H1 (cell line): ENCODE measurements around the gene DTNB. TPM values are rescaled to one million over a fixed set of nuclear protein-coding genes. Genes with fewer than 3 reads are reported as not detected.

ENCODE experiments used
- CTCF ChIA-PET: fragments of 300-600 bp; sonication (Branson Sonifier 250); formaldehyde crosslinking; loops from one replicate; lab custom pipeline; 2021; ENCODE audit not compliant: partially characterized antibody; lab: Charles Lee
- POLR2A ChIA-PET: fragments of 300-600 bp; sonication (Branson Sonifier 250); formaldehyde crosslinking; loops from one replicate; lab custom pipeline; 2021; ENCODE audit warnings: inconsistent platforms; ENCODE audit not compliant: partially characterized antibody; lab: Charles Lee
- DNase-seq, 2 experiments: peaks; one replicate each; pipeline versions ENCODE4 v3.0.0 to v3.0.0-alpha.2; 2010 to 2022; ENCODE audit warnings: low spot score in 2 of 2, low read depth in 1 of 2, mixed read lengths in 1 of 2
- FAIRE-seq: peaks from 2 replicates; lab custom pipeline; 2011; peaks lifted over from hg19 to GRCh38; lab: Jason Lieb, UNC
- H2AFZ ChIP-seq: 2 replicates; pipeline ENCODE4 v1.8.1; 2012; ENCODE audit warnings: low read length, inconsistent platforms
- H2AK5ac ChIP-seq: 2 replicates; pipeline ENCODE4 v1.6.1; 2013; ENCODE audit warnings: low read depth, low read length
- H2BK120ac ChIP-seq: replicated peaks from 2 replicates; pipeline ENCODE3; 2013; ENCODE audit warnings: low read depth, low read length, inconsistent platforms
- H2BK12ac ChIP-seq: 2 replicates; pipeline ENCODE4 v1.6.1; 2013; ENCODE audit warnings: low read depth, low read length
- H2BK15ac ChIP-seq: 2 replicates; pipeline ENCODE4 v1.6.1; 2013; ENCODE audit warnings: low read length
- H2BK20ac ChIP-seq: 2 replicates; pipeline ENCODE4 v1.6.1; 2013; ENCODE audit warnings: low read length
- H2BK5ac ChIP-seq: 2 replicates; pipeline ENCODE4 v1.6.1; 2013; ENCODE audit warnings: low read depth, low read length
- H3K14ac ChIP-seq: 2 replicates; pipeline ENCODE4 v1.6.1; 2013; ENCODE audit warnings: inconsistent platforms; ENCODE audit not compliant: insufficient read length
- H3K18ac ChIP-seq: 2 replicates; pipeline ENCODE4 v1.6.1; 2013; ENCODE audit warnings: low read length; ENCODE audit errors: extremely low read depth
- H3K23ac ChIP-seq: 2 replicates; pipeline ENCODE4 v1.6.1; 2013; ENCODE audit warnings: inconsistent platforms; ENCODE audit not compliant: insufficient read length
- H3K23me2 ChIP-seq: 2 replicates; pipeline ENCODE4 v1.6.1; 2013; ENCODE audit warnings: low read depth, low read length
- H3K27ac ChIP-seq: 2 replicates; pipeline ENCODE4 v1.6.1; 2011; ENCODE audit warnings: low read depth, low read length, inconsistent platforms
- H3K27me3 ChIP-seq, 4 experiments: replicated peaks in 1 of 4; 1 replicate in 1 of 4; 2 replicates in 3 of 4; pipeline versions ENCODE4 v1.6.1 to v1.8.1; 2011 to 2013; ENCODE audit warnings: low read length in 3 of 4, mild to moderate bottlenecking in 3 of 4, inconsistent platforms in 2 of 4, mixed read lengths in 2 of 4, moderate library complexity in 1 of 4; ENCODE audit not compliant: control insufficient read depth in 3 of 4, insufficient read depth in 3 of 4; ENCODE audit errors: extremely low read depth in 1 of 4
- H3K36me3 ChIP-seq, 4 experiments: 2 replicates each; pipeline versions ENCODE4 v1.6.1 to v1.8.1; 2011 to 2013; ENCODE audit warnings: mild to moderate bottlenecking in 4 of 4, low read length in 3 of 4, moderate library complexity in 2 of 4, control low read depth in 1 of 4, inconsistent platforms in 1 of 4; ENCODE audit not compliant: insufficient read depth in 4 of 4, control insufficient read depth in 2 of 4
- H3K4ac ChIP-seq: replicated peaks from 2 replicates; pipeline ENCODE3; 2013; ENCODE audit warnings: low read length, low read depth, mixed read lengths, inconsistent platforms; ENCODE audit not compliant: insufficient read length
- H3K4me1 ChIP-seq, 4 experiments: replicated peaks in 1 of 4; 1 replicate in 1 of 4; 2 replicates in 3 of 4; pipeline versions ENCODE4 v1.6.1 to v1.8.1; 2011 to 2013; ENCODE audit warnings: low read length in 3 of 4, inconsistent platforms in 2 of 4, mixed read lengths in 1 of 4; ENCODE audit not compliant: insufficient read depth in 4 of 4, control insufficient read depth in 3 of 4
- H3K4me2 ChIP-seq, 2 experiments: 2 replicates each; pipeline versions ENCODE4 v1.6.1 to v1.8.1; 2011 to 2013; ENCODE audit warnings: low read depth in 2 of 2, low read length in 2 of 2, control low read depth in 1 of 2, inconsistent platforms in 1 of 2, mild to moderate bottlenecking in 1 of 2; ENCODE audit not compliant: insufficient read depth in 1 of 2
- H3K4me3 ChIP-seq, 4 experiments: fragments of 200-600, 300-600 bp in 1 of 4; sonication (generic), shearing (Covaris generic), sonication (Bioruptor Twin) in 1 of 4; 2 replicates each; pipeline versions ENCODE4 v1.5.1 to v1.8.1; 2011 to 2016; ENCODE audit warnings: low read length in 4 of 4, low read depth in 3 of 4, control low read depth in 2 of 4, inconsistent platforms in 2 of 4, mild to moderate bottlenecking in 2 of 4, mixed read lengths in 1 of 4, moderate library complexity in 1 of 4; ENCODE audit not compliant: insufficient read depth in 2 of 4; ENCODE audit errors: extremely low read depth in 1 of 4
- H3K56ac ChIP-seq: replicated peaks from 2 replicates; pipeline ENCODE3; 2013; ENCODE audit warnings: low read depth, mild to moderate bottlenecking, mixed read lengths, low read length, inconsistent platforms; ENCODE audit not compliant: insufficient read length
- H3K79me1 ChIP-seq: 2 replicates; pipeline ENCODE4 v1.6.1; 2013; ENCODE audit warnings: low read depth, low read length, control low read depth
- H3K79me2 ChIP-seq, 2 experiments: 2 replicates each; pipeline versions ENCODE4 v1.6.1 to v1.8.1; 2012 to 2013; ENCODE audit warnings: low read length in 2 of 2, mild to moderate bottlenecking in 2 of 2, inconsistent platforms in 1 of 2; ENCODE audit not compliant: insufficient read depth in 2 of 2, control insufficient read depth in 1 of 2
- H3K9ac ChIP-seq, 4 experiments: replicated peaks in 1 of 4; 1 replicate in 1 of 4; 2 replicates in 3 of 4; pipeline versions ENCODE4 v1.6.1 to v1.8.1; 2011 to 2013; ENCODE audit warnings: low read depth in 3 of 4, low read length in 3 of 4, control low read depth in 2 of 4, mild to moderate bottlenecking in 2 of 4, moderate library complexity in 2 of 4, inconsistent platforms in 1 of 4; ENCODE audit errors: extremely low read depth in 1 of 4
- H3K9me3 ChIP-seq, 2 experiments: 2 replicates each; pipeline versions ENCODE4 v1.6.1 to v1.8.1; 2012 to 2013; ENCODE audit warnings: mild to moderate bottlenecking in 2 of 2, moderate library complexity in 2 of 2, control low read depth in 1 of 2, inconsistent platforms in 1 of 2, low read depth in 1 of 2, low read length in 1 of 2, mixed read lengths in 1 of 2; ENCODE audit not compliant: insufficient read depth in 2 of 2
- H4K20me1 ChIP-seq, 2 experiments: replicated peaks in 1 of 2; 2 replicates each; pipeline versions ENCODE3 to v1.8.1; 2011 to 2013; ENCODE audit warnings: inconsistent platforms in 2 of 2, low read length in 2 of 2, mild to moderate bottlenecking in 1 of 2; ENCODE audit not compliant: insufficient read depth in 2 of 2, control insufficient read depth in 1 of 2
- H4K5ac ChIP-seq: 2 replicates; pipeline ENCODE4 v1.6.1; 2013; ENCODE audit warnings: low read length, low read depth, mixed read lengths, inconsistent platforms; ENCODE audit not compliant: insufficient read length
- H4K8ac ChIP-seq: 2 replicates; pipeline ENCODE4 v1.8.0; 2013; ENCODE audit warnings: mild to moderate bottlenecking, moderate library complexity, low read length, inconsistent platforms; ENCODE audit not compliant: insufficient read depth; ENCODE audit errors: extremely low read depth
- H4K91ac ChIP-seq: replicated peaks from 2 replicates; pipeline ENCODE3; 2013; ENCODE audit warnings: low read length, mixed read lengths, inconsistent platforms; ENCODE audit not compliant: insufficient read length
- ATF2 ChIP-seq: IDR thresholded peaks from 2 replicates; pipeline ENCODE4 v1.6.1; 2012; ENCODE audit warnings: low read length, inconsistent platforms
- CTBP2 ChIP-seq: IDR thresholded peaks from 2 replicates; pipeline ENCODE4 v1.7.0; 2011; ENCODE audit warnings: borderline replicate concordance, mild to moderate bottlenecking, moderate library complexity, mixed read lengths, low read length; ENCODE audit not compliant: insufficient read depth, insufficient read length
- CTCF ChIP-seq, 3 experiments: IDR thresholded peaks; 1 replicate in 2 of 3; 2 replicates in 1 of 3; pipeline versions ENCODE4 v1.5.1 to v1.6.1; 2011; ENCODE audit warnings: low read length in 3 of 3, mild to moderate bottlenecking in 3 of 3, inconsistent platforms in 2 of 3, low read depth in 1 of 3, moderate library complexity in 1 of 3; ENCODE audit not compliant: insufficient read depth in 1 of 3; ENCODE audit errors: control extremely low read depth in 1 of 3
- EGR1 ChIP-seq: IDR thresholded peaks from 2 replicates; pipeline ENCODE4 v1.6.1; 2011; ENCODE audit warnings: low read depth, low read length, borderline replicate concordance
- GTF2F1 ChIP-seq: IDR thresholded peaks from 2 replicates; pipeline ENCODE4 v1.6.1; 2012; ENCODE audit warnings: low read depth, low read length, improper control_type of control experiment, borderline replicate concordance
- JUND ChIP-seq: IDR thresholded peaks from 2 replicates; pipeline ENCODE4 v1.6.1; 2011; ENCODE audit warnings: mild to moderate bottlenecking, improper control_type of control experiment, low read length
- RAD21 ChIP-seq, 2 experiments: IDR thresholded peaks in 1 of 2; conservative IDR thresholded peaks in 1 of 2; 2 replicates each; pipeline ENCODE4 v1.6.1; 2011; ENCODE audit warnings: low read depth in 2 of 2, low read length in 2 of 2, improper control_type of control experiment in 1 of 2, inconsistent platforms in 1 of 2, mild to moderate bottlenecking in 1 of 2, moderate library complexity in 1 of 2
- SIX5 ChIP-seq: IDR thresholded peaks from 2 replicates; pipeline ENCODE4 v1.6.1; 2011; ENCODE audit warnings: mild to moderate bottlenecking, low read depth, low read length
- SP1 ChIP-seq: IDR thresholded peaks from 2 replicates; pipeline ENCODE4 v1.6.1; 2011; ENCODE audit warnings: low read depth, low read length
- TBP ChIP-seq: IDR thresholded peaks from 2 replicates; pipeline ENCODE4 v1.6.1; 2011; ENCODE audit warnings: low read depth, low read length, improper control_type of control experiment
- YY1 ChIP-seq: IDR thresholded peaks from 2 replicates; pipeline ENCODE4 v1.6.1; 2011; ENCODE audit warnings: low read depth, mild to moderate bottlenecking, low read length
- polyA plus RNA-seq, 7 experiments: library from polyadenylated mRNA; depleted of rRNA in 3 of 7; stranded (reverse) in 5 of 7; unstranded in 2 of 7; fragments of >200 nt in 5 of 7; fragments of 200-250 nt in 2 of 7; gene quantifications; 1 replicate in 5 of 7; 2 replicates in 1 of 7; 4 replicates in 1 of 7; pipeline versions ENCODE4 v1.2.1 to v1.2.3, GENCODE V29; 2011 to 2013; ENCODE audit warnings: missing spikeins in 2 of 7, mixed read lengths in 2 of 7
- total RNA-seq: library from RNA; stranded (reverse); fragmentation: NEBNext Ultra II Directional; extraction: Animal tissue kit (Norgen Biotek cat#: 25700); gene quantifications from 2 replicates; pipeline ENCODE4 v1.2.1, GENCODE V29; 2021

The DTNB gene
- total and polyA plus RNA-seq, 2 of the 8 experiments (the other 6 are each of a cell fraction or from before 2014, with no cell fraction given), result 39.6 to 49.5 TPM

GRCh38 chr2:25544445-25544844 is 128.9 kb downstream of the DTNB start:
- ChIA-PET CTCF (interaction anchor here (0.7 to 2.2 kb wide), 4 partner anchors 23 to 182 kb away, joined by 4 to 6 read pairs (median 6); no protein-coding TSS in a partner anchor), POLR2A (no interaction called here)
- FAIRE-seq (no peak), DNase-seq (no peak)
- H4K91ac ChIP-seq, result no peak overlapping the region
- H3K4ac ChIP-seq, result no peak overlapping the region
- no peaks in the 10 kb centered on the region for H3K23me2 ChIP-seq
- H2AK5ac ChIP-seq, result no peak overlapping the region
- no peak overlapping the region for H2BK20ac ChIP-seq
- no peak overlapping the region for H2AFZ ChIP-seq
- no peak overlapping the region for H3K4me3 ChIP-seq
- H3K14ac ChIP-seq, result no peak overlapping the region
- peaks cover 0 to 2% of the 10 kb centered on the region in 2 experiments for H4K20me1 ChIP-seq
- no peak overlapping the region for H2BK5ac ChIP-seq
- H3K79me2 ChIP-seq, result no peaks in the 10 kb centered on the region
- H3K36me3 ChIP-seq, result no peaks in the 10 kb centered on the region
- H3K27ac ChIP-seq, result no peak overlapping the region
- H2BK120ac ChIP-seq, result no peak overlapping the region
- H3K9ac ChIP-seq, result no peak overlapping the region; a peak in 1 of 7 replicates
- H3K56ac ChIP-seq, result no peak overlapping the region
- H3K4me2 ChIP-seq, result no peak overlapping the region
- H2BK12ac ChIP-seq, result no peak overlapping the region
- no peaks in the 10 kb centered on the region for H3K9me3 ChIP-seq
- no peak overlapping the region for H3K18ac ChIP-seq
- H4K8ac ChIP-seq, result no peak overlapping the region
- H3K79me1 ChIP-seq, result no peaks in the 10 kb centered on the region
- H3K4me1 ChIP-seq, result no peaks in the 10 kb centered on the region
- no peak overlapping the region for H2BK15ac ChIP-seq
- no peaks in the 10 kb centered on the region for H3K27me3 ChIP-seq
- no peak overlapping the region for H3K23ac ChIP-seq
- H4K5ac ChIP-seq, result no peak overlapping the region
- no peak for TF ChIP-seq EGR1
- TF ChIP-seq RAD21 (IDR thresholded peaks at IDR 0.05 in 1 of 2, conservative IDR thresholded peaks at IDR 0.05 in 1 of 2; ENCODE audit: low read depth in 2 of 2, low read length in 2 of 2), result no peak
- no peak for TF ChIP-seq TBP
- TF ChIP-seq JUND, result no peak
- TF ChIP-seq ATF2, result no peak
- no peak for TF ChIP-seq SIX5
- TF ChIP-seq CTBP2, result no peak
- TF ChIP-seq CTCF (IDR thresholded peaks at IDR 0.05; ENCODE audit: control extremely low read depth in 1 of 3, insufficient read depth in 1 of 3, low read depth in 1 of 3, low read length in 3 of 3), result no peak
- no peak for TF ChIP-seq SP1
- no peak for TF ChIP-seq GTF2F1
- TF ChIP-seq YY1, result no peak
